ENCODE data around the gene LRRC32.

LRRC32 gene

GRCh38 chr11:76668362-76669155 lies 2.0 kb downstream of the LRRC32 start:
- no peak for TF ChIP-seq CTCF (IDR thresholded peaks at IDR 0.05)

DNA sequence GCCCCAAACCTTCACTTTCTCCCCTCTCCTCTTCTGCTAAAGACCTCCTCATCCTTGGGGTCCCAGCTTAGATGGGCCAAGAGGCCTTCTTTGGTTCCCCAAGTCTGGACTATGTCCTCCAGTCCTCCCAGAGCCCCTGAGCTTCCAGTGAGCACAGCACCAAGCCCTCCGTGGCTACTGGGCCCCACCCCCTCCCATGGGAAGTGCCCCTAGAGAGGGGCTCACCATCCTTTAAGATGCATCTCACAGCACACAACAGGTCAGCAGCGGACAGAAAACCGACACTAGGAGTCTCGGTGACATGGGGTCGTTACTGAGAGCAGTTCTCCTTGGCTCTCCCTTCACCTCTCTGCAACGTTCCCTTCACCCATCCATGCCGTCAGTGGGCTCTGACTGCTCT lies 2.7 kb downstream of the LRRC32 start:
- no peak for TF ChIP-seq CTCF (IDR thresholded peaks at IDR 0.05)

DNA sequence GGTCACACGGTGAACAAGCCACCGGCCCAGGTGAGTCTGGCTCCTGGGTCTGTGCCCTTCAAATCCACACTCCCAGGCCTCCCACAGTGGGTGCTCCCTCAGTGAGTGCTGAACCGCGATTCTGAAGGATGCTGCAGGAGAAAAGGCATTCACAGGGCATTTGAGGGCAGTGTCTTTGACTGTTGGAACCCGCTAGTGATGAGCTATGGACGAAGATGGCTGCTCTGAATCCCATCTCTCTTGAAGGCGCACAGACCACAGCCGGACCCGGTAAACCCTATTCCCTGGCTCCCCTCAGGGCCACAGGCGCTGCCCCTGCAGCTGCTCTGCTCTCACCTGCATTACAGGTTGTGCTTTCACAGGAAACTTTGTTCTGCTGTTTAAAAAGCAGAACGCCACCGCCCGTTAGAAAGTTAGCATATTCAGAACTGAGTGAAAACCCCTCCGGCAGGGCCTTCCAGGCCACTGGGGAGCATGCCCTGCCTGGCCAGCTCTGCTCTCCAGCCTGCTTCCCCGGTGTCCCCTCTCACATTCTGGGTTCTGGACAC lies 3.2 kb downstream of the LRRC32 start:
- TF ChIP-seq CTCF (IDR thresholded peaks at IDR 0.05): no peak

GRCh38 chr11:76666830-76667229 lies 3.7 kb downstream of the LRRC32 start:
- TF ChIP-seq CTCF (IDR thresholded peaks at IDR 0.05): no peak

GRCh38 chr11:76666408-76666807 lies 4.1 kb downstream of the LRRC32 start:
- no peak for TF ChIP-seq CTCF (IDR thresholded peaks at IDR 0.05)

GRCh38 chr11:76665921-76666351 lies 4.6 kb downstream of the LRRC32 start:
- no peak for TF ChIP-seq CTCF (IDR thresholded peaks at IDR 0.05)

- no peak for TF ChIP-seq CTCF (IDR thresholded peaks at IDR 0.05)
Observed at GRCh38 chr11:76665172-76665571, 5.4 kb downstream of the LRRC32 start.

All from LNCAP (cell line).